GM18868 (cell line): ENCODE measurements around the gene ESPNL.
A peak's percentile ranks its signal among the peaks of the same experiment; 100 is the strongest.
"Not testable (repeated sequence)": the region's sequence is repeated elsewhere in the genome, so short reads cannot be mapped to it uniquely, and the experiment has no call there.

Source experiments
- ATAC-seq: cut with Tn5 transposase; IDR thresholded peaks from one replicate; pipeline ENCODE4 v1.9.1; 2021; ENCODE audit warnings: mild to moderate bottlenecking, moderate library complexity; ENCODE audit not compliant: unreplicated experiment

The ESPNL gene

DNA sequence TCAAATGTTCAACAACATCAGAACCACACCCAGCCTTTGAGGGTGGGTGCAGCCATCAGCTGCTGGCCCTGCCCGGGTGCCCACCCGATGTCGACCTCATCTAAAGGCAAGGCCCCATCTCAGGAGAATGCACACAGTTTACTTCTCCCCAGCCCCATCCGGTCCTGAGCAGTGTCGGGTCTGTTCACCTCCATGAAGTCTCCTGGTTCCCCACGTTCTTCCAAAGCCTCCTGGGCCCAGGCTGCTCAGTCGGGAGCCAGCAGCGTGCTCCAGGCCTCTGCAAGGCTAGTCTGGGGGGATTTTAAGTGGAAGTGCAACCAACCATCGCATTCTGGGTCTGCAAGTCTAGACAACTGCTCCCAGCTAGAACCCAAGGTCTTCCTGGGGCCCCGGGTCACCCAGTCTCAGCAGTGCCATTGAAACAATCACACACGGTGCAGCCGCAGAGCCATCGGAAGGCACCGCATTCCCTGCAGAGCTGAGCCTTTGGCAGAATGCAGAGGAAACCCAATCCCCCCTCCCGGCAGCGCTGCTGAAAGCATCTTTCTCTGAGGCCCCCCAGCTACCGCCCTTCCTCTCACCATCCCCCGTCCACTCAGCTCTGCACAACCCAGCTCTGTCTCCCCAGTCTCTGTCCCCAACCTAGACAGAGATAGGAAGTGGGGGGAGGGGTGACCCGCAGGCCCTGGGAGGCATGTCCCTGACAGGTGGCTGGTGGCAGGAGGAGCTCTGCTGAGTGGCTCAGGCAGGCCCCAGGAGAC is 8.5 kb downstream of the ESPNL start:
- ATAC-seq, result peak; percentile 41

DNA sequence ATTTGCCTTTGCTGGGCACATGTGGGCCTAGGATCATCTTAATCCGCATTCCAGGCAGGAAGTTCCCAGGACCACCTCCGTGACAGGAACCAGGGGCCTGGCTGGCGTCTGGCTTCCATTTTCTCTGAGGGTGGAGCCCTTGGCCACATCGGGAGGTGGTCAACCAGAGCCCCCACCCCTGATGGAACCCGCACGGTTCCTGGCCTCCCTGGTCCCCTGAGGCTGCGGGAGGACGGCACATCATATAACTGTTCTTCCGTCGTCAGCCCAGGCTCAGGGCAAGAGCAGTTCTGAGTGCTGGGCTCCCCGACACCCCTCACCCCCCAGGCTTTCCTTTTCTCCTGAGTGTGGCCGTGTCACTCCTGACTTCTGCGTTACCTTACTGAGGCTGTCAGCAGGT is 13.5 kb downstream of the ESPNL start:
- no peak for ATAC-seq

DNA sequence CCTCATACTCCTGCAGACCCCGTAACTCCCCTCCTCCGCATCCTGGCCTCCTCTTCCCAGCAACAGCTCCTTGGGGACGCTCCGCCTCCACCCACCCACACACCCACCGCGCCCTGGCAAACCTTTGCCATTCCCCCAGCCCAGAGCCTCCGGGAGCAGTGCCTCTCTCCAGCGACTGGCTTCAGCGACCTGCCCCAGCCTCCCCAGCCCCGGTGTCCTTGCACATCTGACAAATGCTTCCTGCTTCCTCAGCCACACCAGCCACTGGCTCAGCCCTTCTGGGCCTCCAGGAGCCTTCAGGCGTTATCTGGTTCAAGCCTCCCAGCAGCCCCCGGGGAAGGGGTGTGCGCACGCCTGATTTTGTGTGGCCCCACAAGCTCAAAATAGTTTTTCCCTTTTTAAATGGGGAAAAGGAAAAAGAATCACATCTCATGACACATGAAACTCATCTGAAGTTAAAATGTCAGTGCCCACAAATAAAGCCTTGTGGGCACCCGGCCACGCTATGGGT is 14.2 kb downstream of the ESPNL start:
- no peak for ATAC-seq

DNA sequence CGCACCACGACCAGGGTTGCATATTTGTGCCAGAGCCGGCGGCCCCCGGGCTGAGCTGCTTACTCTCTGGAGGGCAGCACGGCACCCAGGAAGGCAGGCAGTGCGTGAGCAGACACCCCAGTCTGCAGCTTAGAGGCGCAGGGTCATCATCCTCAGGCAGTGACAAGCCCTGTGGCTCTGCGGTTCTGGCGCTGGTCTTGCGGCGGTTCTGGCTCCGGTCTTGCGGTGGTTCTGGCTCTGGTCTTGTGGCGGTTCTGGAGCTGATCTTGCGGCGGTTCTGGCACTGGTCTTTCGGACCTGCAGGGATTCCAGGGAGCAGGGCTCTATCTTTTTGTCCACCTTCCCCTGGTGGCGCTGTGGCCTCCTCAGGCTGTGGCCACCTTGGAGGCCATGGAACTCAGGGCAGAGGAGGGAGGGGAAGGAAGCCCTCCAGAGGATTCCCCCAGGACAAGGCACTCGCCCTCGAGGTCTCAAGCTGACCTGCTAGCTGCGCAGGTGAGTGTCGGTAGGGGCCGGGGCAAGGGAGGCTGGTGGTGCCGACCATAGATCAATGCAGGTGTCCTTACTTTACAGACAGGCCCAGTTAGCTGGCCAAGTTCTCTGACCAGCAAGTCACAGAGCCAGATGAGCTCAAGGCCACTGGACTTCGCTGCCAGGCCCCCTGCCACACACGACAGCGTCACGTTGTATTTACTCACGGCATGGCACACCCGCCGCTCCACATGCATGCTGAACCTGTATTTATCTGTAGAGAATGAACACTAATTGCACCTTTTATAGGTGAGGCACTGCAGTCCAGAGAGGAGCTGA is 14.9 kb downstream of the ESPNL start:
- no peak for ATAC-seq

DNA sequence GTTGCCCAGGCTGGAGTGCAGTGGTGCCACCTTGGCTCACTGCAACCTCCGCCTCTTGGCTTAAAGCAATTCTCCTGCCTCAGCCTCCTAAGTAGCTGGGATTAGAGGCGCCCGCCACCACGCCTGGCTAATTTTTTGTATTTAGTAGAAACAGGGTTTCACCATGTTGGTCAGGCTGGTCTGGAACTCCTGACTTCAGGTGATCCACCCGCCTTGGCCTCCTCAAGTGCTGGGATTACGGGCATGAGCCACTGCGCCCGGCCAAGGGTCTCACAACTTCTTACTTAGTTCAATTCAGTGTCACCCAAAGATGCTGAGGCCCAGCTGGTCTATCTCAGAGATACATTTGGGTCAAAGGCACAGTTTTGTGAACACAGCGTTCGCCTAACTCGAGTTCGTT is 15.6 kb downstream of the ESPNL start:
- ATAC-seq, result not testable (repeated sequence)

DNA sequence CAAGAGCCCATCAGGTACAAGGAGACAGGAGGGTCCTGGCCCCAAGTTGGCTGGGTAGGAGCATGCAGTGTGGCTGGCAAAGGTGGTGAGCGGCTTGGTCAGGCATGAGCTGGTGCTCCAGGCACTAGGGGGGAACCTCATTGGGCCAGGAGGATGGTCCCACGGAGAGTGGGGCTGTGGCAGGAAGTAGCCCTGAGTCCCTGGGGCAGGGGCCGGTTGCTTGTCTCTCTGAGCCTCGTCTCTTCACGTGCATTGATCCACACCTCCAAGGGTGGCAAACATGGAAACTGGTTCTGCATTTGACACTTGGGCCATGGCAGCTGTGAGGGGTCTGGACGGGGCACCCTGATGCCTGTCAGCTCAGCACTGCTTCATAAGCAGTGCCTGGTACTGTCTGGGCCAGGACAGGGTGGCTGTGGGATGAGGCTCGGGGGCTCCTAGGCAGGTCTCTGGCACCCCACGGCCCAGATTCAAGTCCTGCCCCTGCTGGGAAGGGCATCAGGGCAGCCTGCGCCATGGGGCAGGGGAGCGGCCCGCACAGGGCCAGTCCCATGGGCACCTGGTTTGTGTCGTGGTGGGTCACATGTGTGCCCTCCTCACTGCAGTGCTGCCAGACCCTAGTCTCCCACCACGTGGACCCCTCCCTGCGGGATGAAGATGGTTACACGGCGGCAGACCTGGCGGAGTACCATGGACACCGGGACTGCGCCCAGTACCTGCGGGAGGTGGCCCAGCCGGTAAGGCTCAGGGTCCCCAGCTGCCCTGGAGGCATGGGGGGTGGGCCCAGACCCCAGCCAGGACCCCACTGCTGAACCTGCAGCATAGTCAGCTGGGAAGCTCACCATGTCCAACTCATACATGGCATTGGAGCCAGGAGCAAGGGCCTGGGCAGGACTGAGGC is 16.4 kb downstream of the ESPNL start:
- ATAC-seq, result no peak

DNA sequence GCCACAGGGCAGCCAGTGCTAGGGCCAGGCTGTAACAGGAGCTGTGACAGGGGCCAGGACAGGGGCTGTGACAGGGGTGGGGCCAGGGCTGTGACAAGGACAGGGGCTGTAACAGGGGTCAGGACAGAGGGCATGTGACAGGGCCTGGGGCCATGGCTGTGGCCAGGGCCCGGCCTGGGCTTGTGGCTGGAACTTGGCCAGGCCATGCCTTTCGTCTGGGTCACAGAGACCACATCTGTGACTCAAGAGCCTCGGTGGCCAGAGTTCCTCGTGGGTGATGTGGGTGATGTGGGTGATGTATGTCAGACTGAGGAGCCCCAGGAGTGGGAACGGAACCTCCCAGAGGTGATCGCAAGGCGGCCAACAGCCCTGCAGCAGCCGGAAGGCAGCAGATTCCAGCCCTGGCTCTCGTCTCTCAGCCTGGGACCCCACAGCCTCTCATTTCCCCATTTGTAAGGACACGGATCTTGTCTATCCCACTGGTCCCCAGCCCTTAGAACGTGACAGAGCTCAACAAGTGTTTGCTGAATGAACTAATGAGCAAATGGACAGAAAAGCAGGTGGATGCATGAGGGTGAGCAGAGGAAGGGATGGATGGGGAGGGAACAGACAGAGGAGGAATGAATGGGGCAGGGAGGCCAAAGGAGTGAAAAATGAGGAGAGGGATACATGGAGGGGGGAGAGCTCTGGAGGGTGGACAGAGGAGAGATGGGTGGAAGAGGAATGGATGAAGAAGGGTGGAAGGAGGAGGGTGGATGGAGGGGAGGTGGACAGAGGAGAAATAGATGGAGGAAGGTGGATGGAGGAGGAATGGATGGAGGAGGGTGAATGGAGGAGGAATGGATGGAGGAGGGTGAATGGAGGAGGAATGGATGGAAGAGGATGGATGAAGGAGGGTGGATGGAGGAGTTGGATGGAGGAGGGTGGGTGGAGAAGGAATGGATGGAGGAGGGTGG is 17.3 kb downstream of the ESPNL start:
- ATAC-seq, result no peak

DNA sequence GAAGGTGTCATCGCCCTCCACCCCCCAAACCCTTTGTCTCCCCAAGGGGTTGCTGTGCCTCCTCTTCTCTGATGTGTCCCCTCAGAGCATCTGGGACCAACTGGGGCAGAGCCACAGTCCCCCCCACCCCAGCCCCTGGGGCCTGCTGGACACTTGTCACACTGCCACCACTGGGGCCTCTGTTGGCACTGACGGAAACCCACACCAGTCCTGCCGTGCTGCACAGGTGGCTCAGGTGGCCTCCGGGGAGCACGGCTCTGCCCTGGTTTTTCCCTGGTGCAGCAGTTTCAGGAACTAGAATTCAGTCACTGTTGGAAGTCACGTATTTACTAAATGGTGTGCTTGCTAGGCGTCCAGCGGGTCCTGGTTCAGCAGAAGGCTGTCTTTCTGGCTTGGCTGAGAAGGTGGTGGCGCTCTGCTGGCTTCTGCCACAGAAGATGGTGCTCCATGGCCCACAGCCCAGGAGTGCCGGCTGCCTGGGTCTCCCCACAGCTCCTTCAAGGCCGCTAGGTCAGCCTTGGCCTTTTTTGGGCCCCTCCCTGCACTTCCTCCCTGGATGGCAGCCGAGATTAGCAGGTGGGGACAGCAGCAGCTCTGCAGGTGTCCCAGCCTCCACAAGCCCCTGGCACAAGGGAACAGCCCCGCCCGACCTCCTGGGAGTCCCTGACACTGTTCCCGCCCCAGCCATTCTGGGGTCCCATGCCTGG is 19.8 kb downstream of the ESPNL start:
- peak; percentile 53 for ATAC-seq

DNA sequence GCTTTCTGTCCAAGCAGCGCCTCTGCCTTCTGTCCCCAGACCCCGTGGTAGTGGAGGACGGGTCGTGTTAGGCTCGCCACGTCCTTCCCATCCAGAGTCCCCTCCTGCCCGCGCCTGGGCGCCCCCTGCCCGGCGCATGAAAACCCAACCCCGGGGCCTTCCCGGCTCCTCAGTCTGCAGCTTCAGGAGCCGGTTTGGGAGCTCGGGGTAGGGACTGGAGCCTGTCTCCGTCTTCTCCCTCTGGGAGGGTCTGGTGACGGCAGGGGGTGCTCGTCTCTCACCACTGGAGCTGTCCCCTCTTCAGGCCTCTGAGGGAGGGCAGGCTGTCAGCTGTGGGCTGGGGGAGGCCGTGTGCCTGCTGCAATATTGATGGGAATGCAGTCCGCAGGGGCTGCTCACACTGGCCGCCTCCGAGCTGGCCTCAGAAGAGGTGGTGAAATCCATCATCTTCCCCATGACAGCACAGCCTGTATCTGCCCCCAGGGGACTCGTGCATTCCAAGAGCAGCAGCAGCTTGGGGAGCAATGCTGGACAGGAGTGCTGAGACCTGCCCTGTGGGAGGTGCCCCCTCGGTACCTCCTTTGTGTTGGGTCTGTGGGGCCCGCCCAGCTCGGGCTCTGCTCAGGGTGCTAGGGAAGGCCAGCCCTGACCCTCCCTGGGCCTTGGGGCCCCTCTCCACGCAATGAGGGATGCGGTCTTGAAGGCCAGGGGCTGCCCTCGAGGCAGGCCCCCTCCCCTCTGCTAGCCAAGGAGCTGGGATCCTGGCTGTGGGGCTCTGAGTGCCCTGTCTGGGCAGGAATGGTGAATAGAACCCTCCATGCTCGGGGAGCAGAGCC is 20.5 kb downstream of the ESPNL start:
- ATAC-seq, result no peak

DNA sequence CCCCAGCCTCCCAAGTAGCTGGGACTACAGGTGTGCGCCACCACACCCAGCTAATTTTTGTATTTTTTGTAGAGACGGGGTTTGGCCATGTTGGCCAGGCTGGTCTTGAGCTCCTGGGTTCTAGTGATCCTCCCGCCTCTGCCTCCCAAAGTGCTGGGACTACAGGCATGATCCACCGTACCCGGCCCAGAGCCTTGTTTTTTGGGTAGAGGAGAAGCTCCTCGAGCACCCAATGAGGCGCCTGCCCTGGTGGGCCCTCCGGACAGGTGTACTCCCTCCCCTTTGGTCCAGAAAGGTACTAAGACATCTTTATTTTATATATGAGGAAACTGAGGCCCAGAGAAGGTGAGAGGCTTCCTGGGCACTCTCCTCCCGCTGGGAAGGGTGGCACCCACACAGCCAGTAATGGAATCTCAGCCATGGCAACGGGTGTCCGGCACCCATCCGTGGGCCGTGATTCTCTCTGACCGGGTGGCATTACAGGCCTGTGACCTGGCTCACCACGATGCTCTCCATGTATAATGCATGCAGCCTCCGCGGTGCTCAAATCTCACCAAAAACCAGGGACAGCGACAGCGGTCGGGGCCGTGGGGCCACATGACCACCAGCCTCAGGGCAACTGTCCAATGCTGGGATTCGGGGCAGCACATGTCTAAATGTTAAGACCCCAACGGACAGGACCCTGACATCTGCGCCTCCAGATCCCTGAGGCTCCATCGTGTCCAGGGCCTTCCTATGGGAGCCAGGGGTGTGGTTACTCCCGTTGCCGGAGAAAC is 21.6 kb downstream of the ESPNL start:
- no peak for ATAC-seq

DNA sequence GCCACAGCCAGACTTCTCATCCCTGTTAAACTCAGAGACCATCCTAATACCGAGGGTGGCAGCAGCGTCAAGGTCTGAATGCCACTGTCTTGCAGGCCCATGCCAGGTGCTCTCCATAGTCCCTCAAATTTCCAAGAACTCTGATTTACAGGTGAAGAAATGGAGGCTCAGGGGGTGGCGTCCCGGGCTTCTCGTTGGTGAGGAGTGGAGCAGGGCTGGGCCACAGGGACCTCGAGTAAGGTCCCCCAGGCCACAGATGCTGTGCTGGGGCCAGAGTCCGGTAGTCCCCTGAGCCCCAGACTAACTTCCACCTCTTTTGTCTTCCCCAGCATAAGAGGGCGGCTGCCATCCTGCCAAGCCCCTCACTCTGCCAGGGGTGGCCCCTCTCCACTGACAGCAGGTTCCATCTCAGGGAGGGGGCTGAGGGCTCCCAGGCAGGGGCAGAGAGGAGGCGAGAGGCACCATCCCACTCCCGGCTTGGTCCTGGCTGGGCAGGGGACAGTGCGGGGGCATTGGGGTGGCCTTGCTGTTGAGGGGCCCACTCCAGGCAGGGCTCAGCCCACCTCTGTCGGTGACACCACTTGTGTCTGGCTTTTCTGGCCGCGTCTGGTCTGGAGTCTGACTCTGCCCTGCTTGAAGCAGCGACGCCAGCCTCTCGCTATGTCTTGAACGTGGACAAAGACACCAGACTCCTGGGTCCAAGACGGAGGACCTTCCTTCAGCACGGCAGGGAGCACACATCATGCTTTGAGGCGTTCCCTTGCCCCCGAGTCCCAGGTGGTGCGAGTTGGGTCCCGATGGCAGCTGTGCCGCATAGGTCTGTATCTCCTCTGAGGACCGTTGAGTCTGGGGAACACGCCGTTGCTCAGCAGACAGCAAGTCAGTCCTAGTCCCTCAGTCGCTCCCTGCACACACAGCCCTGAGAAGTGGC is 22.4 kb downstream of the ESPNL start:
- ATAC-seq, result no peak

DNA sequence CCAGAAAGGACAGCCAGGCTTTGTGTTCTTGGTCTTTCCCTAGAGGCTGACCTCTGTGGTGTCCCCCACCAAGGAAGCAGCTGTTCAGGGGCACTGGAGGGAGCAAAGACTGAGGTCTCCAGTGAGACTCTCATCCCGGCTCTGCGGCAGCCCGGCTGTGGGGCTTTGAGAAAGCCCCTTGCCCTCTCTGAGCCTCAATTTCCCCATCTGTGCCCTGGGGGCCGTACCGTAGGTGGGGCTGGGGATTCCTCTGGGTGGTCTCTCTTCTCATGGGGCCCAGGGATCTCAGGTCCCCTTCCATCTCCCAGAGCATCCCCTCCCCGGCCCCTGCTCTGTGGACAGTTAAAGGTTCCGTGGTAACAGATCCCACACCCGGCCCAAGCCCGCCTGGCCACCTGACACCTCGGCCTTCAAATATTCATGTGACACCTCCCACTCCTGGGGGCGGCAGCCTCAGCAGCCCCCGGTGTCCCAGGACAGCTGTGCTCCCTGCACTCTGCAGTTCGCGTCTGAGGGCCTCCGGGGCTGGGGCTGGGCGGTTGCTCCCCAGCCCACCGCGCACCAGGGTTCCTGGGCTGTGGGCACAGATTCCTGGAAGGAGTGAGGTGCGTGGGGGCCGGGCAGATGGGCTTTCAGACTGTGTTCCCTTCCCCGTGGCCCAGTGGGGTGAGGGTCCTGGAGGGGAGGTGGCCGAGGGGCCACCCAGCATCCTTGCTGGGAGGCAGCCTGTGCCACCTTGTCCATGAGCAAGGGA is 23.3 kb downstream of the ESPNL start:
- ATAC-seq, result no peak

DNA sequence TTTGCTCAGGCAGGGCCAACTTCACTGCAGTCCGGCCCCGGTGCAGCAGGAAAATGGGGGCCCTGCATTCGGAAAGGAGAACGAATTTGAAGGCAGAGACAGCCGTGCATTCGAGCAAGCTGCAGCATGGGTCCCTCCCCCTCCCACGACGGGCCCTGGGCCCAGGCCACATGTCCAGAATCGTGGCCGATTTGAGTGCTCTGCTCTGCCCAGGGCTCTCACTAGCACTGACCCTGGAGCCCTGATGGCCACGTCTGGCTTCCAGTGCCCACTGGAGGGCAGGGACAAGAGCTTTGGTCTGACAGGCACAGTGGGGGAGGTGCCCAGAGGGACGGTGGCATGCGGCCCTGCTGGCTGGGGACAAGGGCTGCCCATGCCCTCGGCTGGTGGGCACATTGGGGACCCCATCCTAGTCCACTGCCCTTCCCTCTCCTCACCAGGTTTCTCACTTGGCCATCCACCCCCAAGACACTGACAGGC is 23.9 kb downstream of the ESPNL start:
- ATAC-seq, result no peak

DNA sequence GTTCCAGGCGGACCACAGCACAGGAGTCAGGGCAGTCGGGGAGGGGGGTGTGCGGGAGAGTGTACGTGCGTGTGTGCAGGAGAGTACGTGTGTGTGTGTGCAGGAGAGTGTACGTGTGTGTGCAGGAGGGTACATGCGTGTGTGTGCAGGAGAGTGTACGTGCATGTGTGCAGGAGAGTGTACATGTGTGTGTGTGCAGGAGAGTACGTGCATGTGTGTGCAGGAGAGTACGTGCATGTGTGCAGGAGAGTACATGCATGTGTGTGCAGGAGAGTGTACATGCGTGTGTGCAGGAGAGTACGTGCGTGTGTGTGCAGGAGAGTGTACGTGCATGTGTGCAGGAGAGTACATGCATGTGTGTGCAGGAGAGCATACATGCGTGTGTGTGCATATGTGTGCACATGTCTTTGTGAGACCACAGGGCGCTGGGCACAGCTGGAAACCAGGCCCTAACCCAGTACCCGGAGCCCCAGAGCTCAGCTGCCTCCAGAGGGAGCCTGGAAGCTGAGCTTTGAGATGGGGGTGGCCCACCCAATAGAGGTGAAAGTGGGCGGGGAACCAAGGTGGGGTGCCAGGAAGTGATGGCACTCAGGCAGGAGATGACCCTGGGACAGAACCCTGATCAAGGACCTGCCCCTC is 24.5 kb downstream of the ESPNL start:
- ATAC-seq, result no peak
